ENCODE data around the gene C20orf202.

C20orf202 gene

GRCh38 chr20:1182106-1182505, 21.1 kb upstream of the C20orf202 start:
- H3K4me3 ChIP-seq (ENCODE audit: low read length), result no peak overlapping the region
- DNase-seq (ENCODE audit: low read depth, low spot score), result no peak

- H3K4me3 ChIP-seq (ENCODE audit: low read length), result no peak overlapping the region
- DNase-seq (ENCODE audit: low read depth, low spot score), result no peak
Observed at GRCh38 chr20:1183153-1183552, 20.1 kb upstream of the C20orf202 start.

- H3K4me3 ChIP-seq (ENCODE audit: low read length), result no peak overlapping the region
- no peak for DNase-seq (ENCODE audit: low read depth, low spot score)
Observed at GRCh38 chr20:1184260-1184637, 19.0 kb upstream of the C20orf202 start.

- H3K4me3 ChIP-seq (ENCODE audit: low read length), result peak within 1 kb of the TSS; percentile 41
- no peak for DNase-seq (ENCODE audit: low read depth, low spot score)
Observed at GRCh38 chr20:1184638-1185315, 18.5 kb upstream of the C20orf202 start, which contains the start of gene TMEM74B. Gene TMEM74B, minus strand, starts transcription at chr20:1184981. Its CDS starts 1,180 bp downstream, at chr20:1183801.

GRCh38 chr20:1185316-1185741, 17.9 kb upstream of the C20orf202 start:
- H3K4me3 ChIP-seq (ENCODE audit: low read length), result peak overlapping the region; percentile 41
- no peak for DNase-seq (ENCODE audit: low read depth, low spot score)

GRCh38 chr20:1185790-1186334, 17.4 kb upstream of the C20orf202 start:
- DNase-seq (ENCODE audit: low read depth, low spot score), result peak; percentile 48
- peak overlapping the region; percentile 41 for H3K4me3 ChIP-seq (ENCODE audit: low read length)

- no peak for DNase-seq (ENCODE audit: low read depth, low spot score)
- no peak overlapping the region for H3K4me3 ChIP-seq (ENCODE audit: low read length)
Observed at GRCh38 chr20:1186367-1186991, 16.8 kb upstream of the C20orf202 start.

GRCh38 chr20:1187605-1188171, 15.6 kb upstream of the C20orf202 start:
- DNase-seq (ENCODE audit: low read depth, low spot score), result no peak
- no peak overlapping the region for H3K4me3 ChIP-seq (ENCODE audit: low read length)

- DNase-seq (ENCODE audit: low read depth, low spot score), result no peak
- H3K4me3 ChIP-seq (ENCODE audit: low read length), result no peak overlapping the region
Observed at GRCh38 chr20:1188347-1188746, 14.9 kb upstream of the C20orf202 start.

- DNase-seq (ENCODE audit: low read depth, low spot score), result no peak
- no peak overlapping the region for H3K4me3 ChIP-seq (ENCODE audit: low read length)
Observed at GRCh38 chr20:1189827-1190226, 13.4 kb upstream of the C20orf202 start.

GRCh38 chr20:1190847-1191246, 12.4 kb upstream of the C20orf202 start:
- DNase-seq (ENCODE audit: low read depth, low spot score), result no peak

GRCh38 chr20:1191299-1191698, 12.0 kb upstream of the C20orf202 start:
- no peak overlapping the region for H3K4me3 ChIP-seq (ENCODE audit: low read length)

More at GRCh38 chr20:1190847-1191246, 12.4 kb upstream of the C20orf202 start:
- H3K4me3 ChIP-seq (ENCODE audit: low read length), result no peak overlapping the region

GRCh38 chr20:1195226-1195625, 8.0 kb upstream of the C20orf202 start:
- DNase-seq (ENCODE audit: low read depth, low spot score), result no peak

More at GRCh38 chr20:1191299-1191698, 12.0 kb upstream of the C20orf202 start:
- no peak for DNase-seq (ENCODE audit: low read depth, low spot score)

GRCh38 chr20:1196634-1197033, 6.6 kb upstream of the C20orf202 start:
- no peak overlapping the region for H3K4me3 ChIP-seq (ENCODE audit: low read length)
- DNase-seq (ENCODE audit: low read depth, low spot score), result no peak

More at GRCh38 chr20:1195226-1195625, 8.0 kb upstream of the C20orf202 start:
- H3K4me3 ChIP-seq (ENCODE audit: low read length), result no peak overlapping the region

GRCh38 chr20:1197801-1198200, 5.5 kb upstream of the C20orf202 start:
- H3K4me3 ChIP-seq (ENCODE audit: low read length), result no peak overlapping the region
- no peak for DNase-seq (ENCODE audit: low read depth, low spot score)

- no peak for DNase-seq (ENCODE audit: low read depth, low spot score)
- H3K4me3 ChIP-seq (ENCODE audit: low read length), result no peak overlapping the region
Observed at GRCh38 chr20:1198751-1199150, 4.5 kb upstream of the C20orf202 start.

GRCh38 chr20:1199212-1199873, 3.9 kb upstream of the C20orf202 start:
- no peak overlapping the region for H3K4me3 ChIP-seq (ENCODE audit: low read length)
- no peak for DNase-seq (ENCODE audit: low read depth, low spot score)

GRCh38 chr20:1199964-1200363, 3.3 kb upstream of the C20orf202 start:
- no peak overlapping the region for H3K4me3 ChIP-seq (ENCODE audit: low read length)
- DNase-seq (ENCODE audit: low read depth, low spot score), result no peak

GRCh38 chr20:1203630-1204029, 376 bp downstream of the C20orf202 start:
- no peak for DNase-seq (ENCODE audit: low read depth, low spot score)
- no peak overlapping the region for H3K4me3 ChIP-seq (ENCODE audit: low read length)

- H3K4me3 ChIP-seq (ENCODE audit: low read length), result no peak overlapping the region
- DNase-seq (ENCODE audit: low read depth, low spot score), result no peak
Observed at GRCh38 chr20:1204113-1204512, 859 bp downstream of the C20orf202 start.
